HepG2 (cell line): ENCODE results near the gene EMC8. TPM values are rescaled to one million over a fixed set of nuclear protein-coding genes. Genes with fewer than 3 reads are reported as not detected.

Source experiments
- ATAC-seq: fragments of 200-7000 bp; cut with Tn5 transposase; 3 replicates; pipeline ENCODE4 v1.9.1; 2020; ENCODE audit warnings: mild to moderate bottlenecking, moderate library complexity
- BruUV-seq: library from RNA; stranded (reverse); fragments of 400-500 nt; replicated peaks from 2 replicates; lab custom pipeline; 2021; lab: Mats Ljungman, UMichigan
- CTCF ChIA-PET: fragments of 300-600 bp; formaldehyde crosslinking; extraction: SDS; loops from one replicate; lab custom pipeline; 2021; ENCODE audit warnings: low total read pairs, inconsistent platforms, low intra/inter-chr PET ratio; lab: Yijun Ruan, JAX
- POLR2A ChIA-PET: fragments of 350-600 bp; sonication (Branson Sonifier 250); formaldehyde crosslinking; loops from one replicate; lab custom pipeline; 2020; ENCODE audit warnings: antibody characterized with exemption, inconsistent platforms; lab: Yijun Ruan, JAX
- DNase-seq: peaks from one replicate; pipeline ENCODE4 v3.0.0-alpha.2; 2015; ENCODE audit warnings: low spot score
- FAIRE-seq: peaks from 3 replicates; lab custom pipeline; 2011; peaks lifted over from hg19 to GRCh38; lab: Jason Lieb, UNC
- H2AFZ ChIP-seq: one replicate; pipeline ENCODE4 v1.6.1; 2011; ENCODE audit warnings: low read length, inconsistent platforms
- H3K27ac ChIP-seq: fragments of 300-600 bp; 3 replicates; pipeline ENCODE4 v1.8.0; 2011; ENCODE audit warnings: mixed run types, mild to moderate bottlenecking, mixed read lengths, low read length, inconsistent platforms; ENCODE audit not compliant: insufficient read depth; ENCODE audit errors: extremely low read length
- H3K27me3 ChIP-seq, 2 experiments: fragments of 200-600 bp in 1 of 2; 2 replicates in 1 of 2; 3 replicates in 1 of 2; pipeline versions ENCODE4 v1.6.0 to v1.8.0; 2011; ENCODE audit warnings: low read length in 2 of 2, mild to moderate bottlenecking in 2 of 2, moderate library complexity in 2 of 2, inconsistent platforms in 1 of 2; ENCODE audit not compliant: insufficient read depth in 2 of 2, control insufficient read depth in 1 of 2
- H3K36me3 ChIP-seq, 2 experiments: fragments of 200-600 bp in 1 of 2; replicated peaks in 1 of 2; 2 replicates in 1 of 2; 3 replicates in 1 of 2; pipeline versions ENCODE4 v1.5.1 to v1.8.0; 2011; ENCODE audit warnings: low read length in 2 of 2, inconsistent platforms in 1 of 2; ENCODE audit not compliant: insufficient read depth in 2 of 2, control insufficient read depth in 1 of 2
- H3K4me1 ChIP-seq: 2 replicates; pipeline ENCODE4 v1.5.1; 2012; ENCODE audit warnings: low read length, inconsistent platforms; ENCODE audit not compliant: insufficient read depth
- H3K4me2 ChIP-seq: 2 replicates; pipeline ENCODE4 v1.6.0; 2011; ENCODE audit warnings: low read depth, low read length, inconsistent platforms
- H3K4me3 ChIP-seq, 3 experiments: fragments of 200-600 bp in 1 of 3; sonication (generic), shearing (Covaris generic) in 1 of 3; replicated peaks in 1 of 3; 2 replicates each; pipeline ENCODE4 v1.5.1; 2011 to 2016; ENCODE audit warnings: low read length in 3 of 3, inconsistent platforms in 2 of 3, low read depth in 2 of 3, mild to moderate bottlenecking in 2 of 3, control low read depth in 1 of 3, mixed read lengths in 1 of 3; ENCODE audit not compliant: insufficient read depth in 1 of 3
- H3K79me2 ChIP-seq: one replicate; pipeline ENCODE4 v1.6.1; 2011; ENCODE audit warnings: low read length, inconsistent platforms; ENCODE audit not compliant: insufficient read depth
- H3K9ac ChIP-seq: 2 replicates; pipeline ENCODE4 v1.6.0; 2011; ENCODE audit warnings: mild to moderate bottlenecking, low read depth, low read length, inconsistent platforms; ENCODE audit not compliant: insufficient read depth
- H3K9me3 ChIP-seq: 2 replicates; pipeline ENCODE4 v1.5.1; 2012; ENCODE audit warnings: mild to moderate bottlenecking, low read length
- H4K20me1 ChIP-seq: 2 replicates; pipeline ENCODE4 v1.6.0; 2011; ENCODE audit warnings: inconsistent platforms, mild to moderate bottlenecking, low read length, moderate library complexity; ENCODE audit not compliant: insufficient read depth
- ARHGAP35 ChIP-seq: sonication (generic); formaldehyde crosslinking; IDR thresholded peaks from 2 replicates; pipeline ENCODE4 v1.9.0; 2022; ENCODE audit warnings: mild to moderate bottlenecking, inconsistent platforms, moderate library complexity, missing genetic modification reagents, borderline replicate concordance
- CREM ChIP-seq, 2 experiments: sonication (generic) in 1 of 2; formaldehyde crosslinking in 1 of 2; IDR thresholded peaks; 2 replicates each; pipeline versions ENCODE4 v1.4.0 to v1.6.1; 2016 to 2020; ENCODE audit warnings: antibody characterized with exemption in 1 of 2, mild to moderate bottlenecking in 1 of 2, missing genetic modification reagents in 1 of 2
- CTCF ChIP-seq: sonication (generic); formaldehyde crosslinking; IDR thresholded peaks from 2 replicates; pipeline ENCODE4 v1.5.0; 2020; ENCODE audit warnings: mild to moderate bottlenecking, missing genetic modification reagents, moderate library complexity
- HOXA3 ChIP-seq: sonication (generic); formaldehyde crosslinking; IDR thresholded peaks from 2 replicates; pipeline ENCODE4 v1.5.0; 2020; ENCODE audit warnings: missing genetic modification reagents
- MTF2 ChIP-seq: sonication (generic); formaldehyde crosslinking; IDR thresholded peaks from 2 replicates; pipeline ENCODE4 v1.5.0; 2020; ENCODE audit warnings: missing genetic modification reagents, borderline replicate concordance
- NCOR1 ChIP-seq: fragments of 200-600 bp; sonication (generic); IDR thresholded peaks from 2 replicates; pipeline ENCODE4 v1.7.0; 2017; ENCODE audit warnings: antibody characterized with exemption, low read length, borderline replicate concordance
- ZBTB10 ChIP-seq: sonication (generic); formaldehyde crosslinking; IDR thresholded peaks from 2 replicates; pipeline ENCODE4 v1.4.0; 2020; ENCODE audit warnings: missing genetic modification reagents, borderline replicate concordance
- ZNF776 ChIP-seq: sonication (generic); formaldehyde crosslinking; IDR thresholded peaks from 2 replicates; pipeline ENCODE4 v1.4.0; 2020; ENCODE audit warnings: mild to moderate bottlenecking, missing genetic modification reagents
- whole genome bisulfite sequencing: methylation state at CpG from one replicate; pipeline ENCODE4 v1.1.6; 2017; ENCODE audit warnings: low lambda C conversion rate; 5-methylcytosine and 5-hydroxymethylcytosine counted together
- in situ Hi-C: cut with HindIII; loops from 2 replicates; pipeline ENCODE4 v1.10.0; 2017; ENCODE audit warnings: low pct_unique_long_range_greater_than_20kb; ENCODE audit not compliant: extremely low pct_ligation_motif_present
- intact Hi-C: fragments of 100-400 bp; cut with micrococcal nuclease; formaldehyde crosslinking; loops from one replicate; pipeline ENCODE4 v1.10.0; 2022; ENCODE audit not compliant: unreplicated experiment
- polyA plus RNA-seq, 8 experiments: library from polyadenylated mRNA; depleted of rRNA in 3 of 8; stranded (reverse) in 7 of 8; unstranded in 1 of 8; fragments of >200 nt; fragmentation: Illumina TruSeq in 4 of 8; extraction: Trizol in 4 of 8; gene quantifications; 2 replicates each; pipeline versions ENCODE4 v1.2.1 to v1.2.3, GENCODE V29; 2011 to 2016; ENCODE audit warnings: low read depth in 4 of 8, missing spikeins in 1 of 8, mixed read lengths in 1 of 8; ENCODE audit not compliant: insufficient read depth in 1 of 8
- total RNA-seq, 5 experiments: library from RNA; depleted of rRNA; stranded (reverse); fragments of >200 nt; fragmentation: Illumina TruSeq; extraction: Trizol; gene quantifications; 2 replicates each; pipeline ENCODE4 v1.2.3, GENCODE V29; 2016; ENCODE audit warnings: low read depth in 1 of 5
- TF ChIP-seq, protein P1 (sequence below): sonication (generic); formaldehyde crosslinking; conservative IDR thresholded peaks from 2 replicates; pipeline ENCODE4 v1.4.0; 2020; ENCODE audit warnings: mild to moderate bottlenecking, missing genetic modification reagents, moderate library complexity
- TF ChIP-seq, protein P2 (sequence below): sonication (generic); formaldehyde crosslinking; IDR thresholded peaks from 2 replicates; pipeline ENCODE4 v1.8.1; 2023; ENCODE audit warnings: mild to moderate bottlenecking, missing genetic modification reagents

Gene EMC8
- total and polyA plus RNA-seq, 2 of the 13 experiments (the other 11 are each of a cell fraction or from before 2014, with no cell fraction given): 55.0 to 76.0 TPM

GRCh38 chr16:85728879-85729278, 70.5 kb downstream of the EMC8 start:
- Histone ChIP-seq H3K36me3 (no peaks in the 10 kb centered on the region), H3K27me3 (no peaks in the 10 kb centered on the region; a peak in 2 of 5 replicates), H3K4me3 (no peak overlapping the region), H3K27ac (no peak overlapping the region), H3K79me2 (no peaks in the 10 kb centered on the region), H3K9me3 (no peaks in the 10 kb centered on the region), H2AFZ (no peak overlapping the region), H3K9ac (no peak overlapping the region), H4K20me1 (no peaks in the 10 kb centered on the region), H3K4me1 (peaks cover 39% of the 10 kb centered on the region), H3K4me2 (no peak overlapping the region)
- intact Hi-C loops (no loop called here), in situ Hi-C loops (no loop called here)
- ATAC-seq (no peak), DNase-seq (no peak), FAIRE-seq (no peak)
- BruUV-seq: no TSS peak
- WGBS: 80% methylated on average over 3 of the region's 7 CpGs
- POLR2A ChIA-PET: no interaction called here
- CTCF ChIA-PET: no interaction called here
- no peak for TF ChIP-seq ZBTB10 (CRISPR knock-in tag)
- TF ChIP-seq, protein P1, sequence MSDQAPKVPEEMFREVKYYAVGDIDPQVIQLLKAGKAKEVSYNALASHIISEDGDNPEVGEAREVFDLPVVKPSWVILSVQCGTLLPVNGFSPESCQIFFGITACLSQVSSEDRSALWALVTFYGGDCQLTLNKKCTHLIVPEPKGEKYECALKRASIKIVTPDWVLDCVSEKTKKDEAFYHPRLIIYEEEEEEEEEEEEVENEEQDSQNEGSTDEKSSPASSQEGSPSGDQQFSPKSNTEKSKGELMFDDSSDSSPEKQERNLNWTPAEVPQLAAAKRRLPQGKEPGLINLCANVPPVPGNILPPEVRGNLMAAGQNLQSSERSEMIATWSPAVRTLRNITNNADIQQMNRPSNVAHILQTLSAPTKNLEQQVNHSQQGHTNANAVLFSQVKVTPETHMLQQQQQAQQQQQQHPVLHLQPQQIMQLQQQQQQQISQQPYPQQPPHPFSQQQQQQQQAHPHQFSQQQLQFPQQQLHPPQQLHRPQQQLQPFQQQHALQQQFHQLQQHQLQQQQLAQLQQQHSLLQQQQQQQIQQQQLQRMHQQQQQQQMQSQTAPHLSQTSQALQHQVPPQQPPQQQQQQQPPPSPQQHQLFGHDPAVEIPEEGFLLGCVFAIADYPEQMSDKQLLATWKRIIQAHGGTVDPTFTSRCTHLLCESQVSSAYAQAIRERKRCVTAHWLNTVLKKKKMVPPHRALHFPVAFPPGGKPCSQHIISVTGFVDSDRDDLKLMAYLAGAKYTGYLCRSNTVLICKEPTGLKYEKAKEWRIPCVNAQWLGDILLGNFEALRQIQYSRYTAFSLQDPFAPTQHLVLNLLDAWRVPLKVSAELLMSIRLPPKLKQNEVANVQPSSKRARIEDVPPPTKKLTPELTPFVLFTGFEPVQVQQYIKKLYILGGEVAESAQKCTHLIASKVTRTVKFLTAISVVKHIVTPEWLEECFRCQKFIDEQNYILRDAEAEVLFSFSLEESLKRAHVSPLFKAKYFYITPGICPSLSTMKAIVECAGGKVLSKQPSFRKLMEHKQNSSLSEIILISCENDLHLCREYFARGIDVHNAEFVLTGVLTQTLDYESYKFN: no peak
- TF ChIP-seq, protein P2, sequence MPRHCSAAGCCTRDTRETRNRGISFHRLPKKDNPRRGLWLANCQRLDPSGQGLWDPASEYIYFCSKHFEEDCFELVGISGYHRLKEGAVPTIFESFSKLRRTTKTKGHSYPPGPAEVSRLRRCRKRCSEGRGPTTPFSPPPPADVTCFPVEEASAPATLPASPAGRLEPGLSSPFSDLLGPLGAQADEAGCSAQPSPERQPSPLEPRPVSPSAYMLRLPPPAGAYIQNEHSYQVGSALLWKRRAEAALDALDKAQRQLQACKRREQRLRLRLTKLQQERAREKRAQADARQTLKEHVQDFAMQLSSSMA (CRISPR knock-in tag): no peak
- no peak for TF ChIP-seq NCOR1
- peak; percentile 44; the same call in 1 of the 2 replicates for TF ChIP-seq CTCF
- TF ChIP-seq CREM (IDR thresholded peaks at IDR 0.05): no peak
- TF ChIP-seq CREM (CRISPR knock-in tag; IDR thresholded peaks at IDR 0.05): no peak
- TF ChIP-seq ZNF776: 0 out of 2 replicates have a peak, but pooled peaks have one; percentile 28
- TF ChIP-seq MTF2 (CRISPR knock-in tag): no peak
- no peak for TF ChIP-seq HOXA3 (CRISPR knock-in tag)
- no peak for TF ChIP-seq ARHGAP35 (CRISPR knock-in tag)
